Esophagus muscularis mucosa (tissue), 3 donors: Measurements from ENCODE around the gene ANKRD40CL.

Experiments used
- CTCF ChIP-seq, 3 experiments: fragments of 200-600 bp in 2 of 3; fragments of 450-650 bp in 1 of 3; sonication (generic) in 2 of 3; IDR thresholded peaks; one replicate each; pipeline ENCODE4 v1.5.1; 2017 to 2019; ENCODE audit warnings: antibody characterized with exemption in 3 of 3, mild to moderate bottlenecking in 2 of 3, moderate library complexity in 1 of 3
- EP300 ChIP-seq: sonication (generic); formaldehyde crosslinking; IDR thresholded peaks from one replicate; pipeline ENCODE4 v1.6.1; 2017; ENCODE audit warnings: antibody characterized with exemption

GRCh38 chr17:50762177-50762576 is 5.1 kb downstream of the ANKRD40CL start:
- TF ChIP-seq EP300 (no peak), CTCF (IDR thresholded peaks at IDR 0.05) (no peak)
